ENCODE data around the gene GTF2H3.

DNA sequence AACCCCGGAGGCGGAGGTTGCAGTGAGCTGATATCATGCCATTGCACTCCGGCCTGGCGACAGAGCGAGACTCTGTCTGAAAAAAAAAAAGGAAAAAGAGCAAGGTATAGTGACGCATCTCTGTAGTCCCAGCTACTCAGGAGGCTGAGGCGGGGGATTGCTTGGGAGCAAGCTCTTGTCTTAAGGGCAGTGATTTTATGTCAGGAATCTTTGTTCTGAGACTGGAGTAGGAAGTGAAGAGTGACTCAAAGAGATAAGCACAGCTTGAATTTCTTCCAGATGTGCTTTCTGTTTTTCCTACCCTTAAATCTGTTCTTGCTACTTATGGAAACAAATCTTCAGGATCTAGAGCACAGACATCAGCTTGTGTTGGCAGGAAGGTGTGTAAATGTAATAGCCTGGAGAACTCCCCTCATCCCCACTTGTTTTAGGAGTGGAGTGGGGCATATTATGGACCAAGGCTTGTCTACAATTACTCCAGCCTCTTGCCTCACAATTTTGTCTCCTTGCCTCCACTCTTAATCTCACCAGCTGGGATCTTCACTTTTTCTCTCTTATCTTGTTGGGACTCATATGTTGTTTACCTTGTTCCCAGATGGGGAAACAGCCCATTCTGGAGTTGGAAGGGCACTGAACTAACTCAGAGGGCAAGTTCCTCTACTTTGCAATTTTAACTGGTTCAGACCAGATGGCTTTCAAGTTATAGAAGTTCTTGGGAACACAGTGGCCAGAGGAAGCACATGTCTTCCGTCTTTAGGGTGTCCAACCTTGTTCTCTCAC, 41.7 kb upstream of the GTF2H3 start:
- no peak for TF ChIP-seq EZH2 (IDR thresholded peaks at IDR 0.05; ENCODE audit: low read depth, unreplicated experiment)
- TF ChIP-seq, protein P1, sequence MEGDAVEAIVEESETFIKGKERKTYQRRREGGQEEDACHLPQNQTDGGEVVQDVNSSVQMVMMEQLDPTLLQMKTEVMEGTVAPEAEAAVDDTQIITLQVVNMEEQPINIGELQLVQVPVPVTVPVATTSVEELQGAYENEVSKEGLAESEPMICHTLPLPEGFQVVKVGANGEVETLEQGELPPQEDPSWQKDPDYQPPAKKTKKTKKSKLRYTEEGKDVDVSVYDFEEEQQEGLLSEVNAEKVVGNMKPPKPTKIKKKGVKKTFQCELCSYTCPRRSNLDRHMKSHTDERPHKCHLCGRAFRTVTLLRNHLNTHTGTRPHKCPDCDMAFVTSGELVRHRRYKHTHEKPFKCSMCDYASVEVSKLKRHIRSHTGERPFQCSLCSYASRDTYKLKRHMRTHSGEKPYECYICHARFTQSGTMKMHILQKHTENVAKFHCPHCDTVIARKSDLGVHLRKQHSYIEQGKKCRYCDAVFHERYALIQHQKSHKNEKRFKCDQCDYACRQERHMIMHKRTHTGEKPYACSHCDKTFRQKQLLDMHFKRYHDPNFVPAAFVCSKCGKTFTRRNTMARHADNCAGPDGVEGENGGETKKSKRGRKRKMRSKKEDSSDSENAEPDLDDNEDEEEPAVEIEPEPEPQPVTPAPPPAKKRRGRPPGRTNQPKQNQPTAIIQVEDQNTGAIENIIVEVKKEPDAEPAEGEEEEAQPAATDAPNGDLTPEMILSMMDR (conservative IDR thresholded peaks at IDR 0.05; ENCODE audit: low read depth in 2 of 2): no peak
- TF ChIP-seq, protein P2, sequence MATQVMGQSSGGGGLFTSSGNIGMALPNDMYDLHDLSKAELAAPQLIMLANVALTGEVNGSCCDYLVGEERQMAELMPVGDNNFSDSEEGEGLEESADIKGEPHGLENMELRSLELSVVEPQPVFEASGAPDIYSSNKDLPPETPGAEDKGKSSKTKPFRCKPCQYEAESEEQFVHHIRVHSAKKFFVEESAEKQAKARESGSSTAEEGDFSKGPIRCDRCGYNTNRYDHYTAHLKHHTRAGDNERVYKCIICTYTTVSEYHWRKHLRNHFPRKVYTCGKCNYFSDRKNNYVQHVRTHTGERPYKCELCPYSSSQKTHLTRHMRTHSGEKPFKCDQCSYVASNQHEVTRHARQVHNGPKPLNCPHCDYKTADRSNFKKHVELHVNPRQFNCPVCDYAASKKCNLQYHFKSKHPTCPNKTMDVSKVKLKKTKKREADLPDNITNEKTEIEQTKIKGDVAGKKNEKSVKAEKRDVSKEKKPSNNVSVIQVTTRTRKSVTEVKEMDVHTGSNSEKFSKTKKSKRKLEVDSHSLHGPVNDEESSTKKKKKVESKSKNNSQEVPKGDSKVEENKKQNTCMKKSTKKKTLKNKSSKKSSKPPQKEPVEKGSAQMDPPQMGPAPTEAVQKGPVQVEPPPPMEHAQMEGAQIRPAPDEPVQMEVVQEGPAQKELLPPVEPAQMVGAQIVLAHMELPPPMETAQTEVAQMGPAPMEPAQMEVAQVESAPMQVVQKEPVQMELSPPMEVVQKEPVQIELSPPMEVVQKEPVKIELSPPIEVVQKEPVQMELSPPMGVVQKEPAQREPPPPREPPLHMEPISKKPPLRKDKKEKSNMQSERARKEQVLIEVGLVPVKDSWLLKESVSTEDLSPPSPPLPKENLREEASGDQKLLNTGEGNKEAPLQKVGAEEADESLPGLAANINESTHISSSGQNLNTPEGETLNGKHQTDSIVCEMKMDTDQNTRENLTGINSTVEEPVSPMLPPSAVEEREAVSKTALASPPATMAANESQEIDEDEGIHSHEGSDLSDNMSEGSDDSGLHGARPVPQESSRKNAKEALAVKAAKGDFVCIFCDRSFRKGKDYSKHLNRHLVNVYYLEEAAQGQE (IDR thresholded peaks at IDR 0.05; ENCODE audit: unreplicated experiment): no peak
- TF ChIP-seq POLR2AphosphoS5 (IDR thresholded peaks at IDR 0.05; ENCODE audit: low read depth): no peak
- no peak for TF ChIP-seq EZH2phosphoT487 (IDR thresholded peaks at IDR 0.05; ENCODE audit: unreplicated experiment)
- no peak for TF ChIP-seq ZNF114 (CRISPR knock-in tag; IDR thresholded peaks at IDR 0.05)

All from GM23338 (cell line).